Measurements from ENCODE around the gene PRXL2B.

PRXL2B gene

GRCh38 chr1:2556678-2557481, 29.7 kb upstream of the PRXL2B start:
- peaks cover 45% of the 10 kb centered on the region for H3K4me1 Mint-ChIP-seq (ENCODE audit: low read depth)
- peak overlapping the region; percentile 96 for H3K27ac Mint-ChIP-seq
- peaks cover 11% of the 10 kb centered on the region for H3K36me3 Mint-ChIP-seq (ENCODE audit: low read depth)
- H3K27me3 Mint-ChIP-seq, result no peaks in the 10 kb centered on the region
- peak overlapping the region; percentile 91 for H3K4me3 Mint-ChIP-seq
- H3K9me3 Mint-ChIP-seq, result no peaks in the 10 kb centered on the region

GRCh38 chr1:2557482-2558400, 28.8 kb upstream of the PRXL2B start:
- Mint-ChIP-seq H3K4me3 (peak overlapping the region; percentile 91), H3K27ac (peak overlapping the region; percentile 66), H3K4me1 (ENCODE audit: low read depth) (peaks cover 45% of the 10 kb centered on the region)

GRCh38 chr1:2558420-2558819, 28.2 kb upstream of the PRXL2B start:
- H3K36me3 Mint-ChIP-seq (ENCODE audit: low read depth), result peaks cover 11% of the 10 kb centered on the region

More at GRCh38 chr1:2557482-2558400, 28.8 kb upstream of the PRXL2B start:
- Mint-ChIP-seq H3K36me3 (ENCODE audit: low read depth) (peaks cover 11% of the 10 kb centered on the region), H3K27me3 (no peaks in the 10 kb centered on the region), H3K9me3 (no peaks in the 10 kb centered on the region)

GRCh38 chr1:2558861-2559260, 27.7 kb upstream of the PRXL2B start:
- no peaks in the 10 kb centered on the region for H3K9me3 Mint-ChIP-seq
- H3K27ac Mint-ChIP-seq, result no peak overlapping the region
- no peaks in the 10 kb centered on the region for H3K27me3 Mint-ChIP-seq
- peaks cover 41% of the 10 kb centered on the region for H3K4me1 Mint-ChIP-seq (ENCODE audit: low read depth)
- H3K4me3 Mint-ChIP-seq, result peak overlapping the region; percentile 91
- peaks cover 11% of the 10 kb centered on the region for H3K36me3 Mint-ChIP-seq (ENCODE audit: low read depth)

More at GRCh38 chr1:2558420-2558819, 28.2 kb upstream of the PRXL2B start:
- Mint-ChIP-seq H3K4me3 (peak overlapping the region; percentile 91), H3K27ac (no peak overlapping the region), H3K27me3 (no peaks in the 10 kb centered on the region), H3K4me1 (ENCODE audit: low read depth) (peaks cover 45% of the 10 kb centered on the region), H3K9me3 (no peaks in the 10 kb centered on the region)

- Mint-ChIP-seq H3K9me3 (no peaks in the 10 kb centered on the region), H3K4me3 (no peak overlapping the region), H3K36me3 (ENCODE audit: low read depth) (peaks cover 11% of the 10 kb centered on the region), H3K27ac (no peak overlapping the region), H3K4me1 (ENCODE audit: low read depth) (peaks cover 33% of the 10 kb centered on the region), H3K27me3 (no peaks in the 10 kb centered on the region)
Observed at GRCh38 chr1:2559509-2560298, 26.9 kb upstream of the PRXL2B start.

- peaks cover 25% of the 10 kb centered on the region for H3K4me1 Mint-ChIP-seq (ENCODE audit: low read depth)
Observed at GRCh38 chr1:2560299-2561073, 26.1 kb upstream of the PRXL2B start.

GRCh38 chr1:2561446-2561845, 25.1 kb upstream of the PRXL2B start:
- peaks cover 19% of the 10 kb centered on the region for H3K4me1 Mint-ChIP-seq (ENCODE audit: low read depth)
- H3K4me3 Mint-ChIP-seq, result no peak overlapping the region
- peaks cover 11% of the 10 kb centered on the region for H3K36me3 Mint-ChIP-seq (ENCODE audit: low read depth)
- peak overlapping the region; percentile 22 for H3K27ac Mint-ChIP-seq
- no peaks in the 10 kb centered on the region for H3K27me3 Mint-ChIP-seq
- no peaks in the 10 kb centered on the region for H3K9me3 Mint-ChIP-seq

More at GRCh38 chr1:2560299-2561073, 26.1 kb upstream of the PRXL2B start:
- peaks cover 11% of the 10 kb centered on the region for H3K36me3 Mint-ChIP-seq (ENCODE audit: low read depth)
- no peak overlapping the region for H3K4me3 Mint-ChIP-seq
- H3K27ac Mint-ChIP-seq, result no peak overlapping the region
- H3K27me3 Mint-ChIP-seq, result no peaks in the 10 kb centered on the region
- H3K9me3 Mint-ChIP-seq, result no peaks in the 10 kb centered on the region

- peaks cover 19% of the 10 kb centered on the region for H3K4me1 Mint-ChIP-seq (ENCODE audit: low read depth)
- H3K9me3 Mint-ChIP-seq, result no peaks in the 10 kb centered on the region
- H3K4me3 Mint-ChIP-seq, result no peak overlapping the region
- peaks cover 11% of the 10 kb centered on the region for H3K36me3 Mint-ChIP-seq (ENCODE audit: low read depth)
- no peak overlapping the region for H3K27ac Mint-ChIP-seq
- no peaks in the 10 kb centered on the region for H3K27me3 Mint-ChIP-seq
Observed at GRCh38 chr1:2561898-2562895, 24.4 kb upstream of the PRXL2B start.

GRCh38 chr1:2563205-2563604, 23.4 kb upstream of the PRXL2B start:
- H3K36me3 Mint-ChIP-seq (ENCODE audit: low read depth), result peaks cover 11% of the 10 kb centered on the region
- H3K4me3 Mint-ChIP-seq, result no peak overlapping the region
- no peak overlapping the region for H3K27ac Mint-ChIP-seq
- no peaks in the 10 kb centered on the region for H3K27me3 Mint-ChIP-seq
- no peaks in the 10 kb centered on the region for H3K9me3 Mint-ChIP-seq
- peaks cover 11% of the 10 kb centered on the region for H3K4me1 Mint-ChIP-seq (ENCODE audit: low read depth)

GRCh38 chr1:2564006-2564814, 22.4 kb upstream of the PRXL2B start:
- Mint-ChIP-seq H3K36me3 (ENCODE audit: low read depth) (peaks cover 6% of the 10 kb centered on the region), H3K27me3 (no peaks in the 10 kb centered on the region), H3K9me3 (no peaks in the 10 kb centered on the region), H3K4me1 (ENCODE audit: low read depth) (peaks cover 5% of the 10 kb centered on the region), H3K27ac (no peak overlapping the region), H3K4me3 (no peak overlapping the region)

- no peak overlapping the region for H3K27ac Mint-ChIP-seq
- peaks cover 6% of the 10 kb centered on the region for H3K36me3 Mint-ChIP-seq (ENCODE audit: low read depth)
- peaks cover 5% of the 10 kb centered on the region for H3K4me1 Mint-ChIP-seq (ENCODE audit: low read depth)
- H3K9me3 Mint-ChIP-seq, result no peaks in the 10 kb centered on the region
- H3K4me3 Mint-ChIP-seq, result no peak overlapping the region
- no peaks in the 10 kb centered on the region for H3K27me3 Mint-ChIP-seq
Observed at GRCh38 chr1:2564815-2565374, 21.7 kb upstream of the PRXL2B start.
